CD14-positive monocyte (primary cell): ENCODE data around the gene LRRK2. TPM values are rescaled to one million over a fixed set of nuclear protein-coding genes. Genes with fewer than 3 reads are reported as not detected.

ENCODE experiments used
- DNase-seq, 3 donors: peaks; one replicate each; pipeline ENCODE4 v3.0.0-alpha.2; 2011 to 2022
- H2AFZ ChIP-seq: 2 replicates; pipeline ENCODE4 v1.6.0; 2012; ENCODE audit warnings: mild to moderate bottlenecking, low read depth, low read length, inconsistent platforms; ENCODE audit not compliant: insufficient read depth, poor library complexity, severe bottlenecking
- H3K27ac ChIP-seq, 2 donors: 1 replicate in 1 of 2; 2 replicates in 1 of 2; pipeline ENCODE4 v1.5.1; 2012 to 2013; ENCODE audit warnings: low read length in 2 of 2, control low read depth in 1 of 2, inconsistent platforms in 1 of 2, low read depth in 1 of 2, mild to moderate bottlenecking in 1 of 2
- H3K27me3 ChIP-seq, 2 donors: one replicate each; pipeline versions ENCODE4 v1.6.0 to v1.6.1; 2011 to 2013; ENCODE audit warnings: low read length in 2 of 2; ENCODE audit not compliant: control insufficient read depth in 2 of 2, insufficient read depth in 2 of 2
- H3K36me3 ChIP-seq, 2 donors: replicated peaks in 1 of 2; 1 replicate in 1 of 2; 2 replicates in 1 of 2; pipeline versions ENCODE4 v1.5.1 to v1.6.1; 2012 to 2013; ENCODE audit warnings: low read length in 2 of 2, control low read depth in 1 of 2, inconsistent platforms in 1 of 2, mild to moderate bottlenecking in 1 of 2; ENCODE audit not compliant: insufficient read depth in 2 of 2, control insufficient read depth in 1 of 2
- H3K4me1 ChIP-seq, 2 donors: 1 replicate in 1 of 2; 2 replicates in 1 of 2; pipeline versions ENCODE4 v1.5.1 to v1.6.1; 2012 to 2013; ENCODE audit warnings: low read length in 2 of 2, control low read depth in 1 of 2, inconsistent platforms in 1 of 2, mild to moderate bottlenecking in 1 of 2, moderate library complexity in 1 of 2; ENCODE audit not compliant: insufficient read depth in 2 of 2, control insufficient read depth in 1 of 2
- H3K4me2 ChIP-seq: replicated peaks from 2 replicates; pipeline ENCODE3; 2012; ENCODE audit warnings: low read length, moderate library complexity, mild to moderate bottlenecking; ENCODE audit not compliant: poor library complexity, severe bottlenecking; ENCODE audit errors: extremely low read depth
- H3K4me3 ChIP-seq, 3 experiments: fragments of 200-600 bp in 1 of 3; sonication (generic) in 1 of 3; replicated peaks in 1 of 3; 1 replicate in 2 of 3; 2 replicates in 1 of 3; pipeline ENCODE4 v1.5.1; 2011 to 2013; ENCODE audit warnings: low read length in 3 of 3, mild to moderate bottlenecking in 3 of 3, control low read depth in 2 of 3, low read depth in 2 of 3, inconsistent platforms in 1 of 3, moderate library complexity in 1 of 3
- H3K79me2 ChIP-seq: 2 replicates; pipeline ENCODE4 v1.6.0; 2012; ENCODE audit warnings: mild to moderate bottlenecking, control low read depth, inconsistent platforms, low read length, moderate library complexity; ENCODE audit not compliant: insufficient read depth
- H3K9ac ChIP-seq: 2 replicates; pipeline ENCODE4 v1.6.0; 2017; ENCODE audit warnings: low read length, mild to moderate bottlenecking; ENCODE audit not compliant: insufficient read depth, poor library complexity, severe bottlenecking
- H3K9me3 ChIP-seq, 2 donors: replicated peaks in 1 of 2; 1 replicate in 1 of 2; 2 replicates in 1 of 2; pipeline versions ENCODE4 v1.5.1 to v1.6.1; 2012 to 2013; ENCODE audit warnings: low read length in 2 of 2, control low read depth in 1 of 2; ENCODE audit not compliant: control insufficient read depth in 1 of 2, insufficient read depth in 1 of 2
- H4K20me1 ChIP-seq: 2 replicates; pipeline ENCODE4 v1.6.0; 2012; ENCODE audit warnings: mild to moderate bottlenecking, low read length, control low read depth, moderate library complexity; ENCODE audit not compliant: insufficient read depth
- H3K27ac Mint-ChIP-seq, 7 donors: one replicate each; pipeline ENCODE4 v1.8.0; 2020; ENCODE audit warnings: mild to moderate bottlenecking in 7 of 7, mixed read lengths in 7 of 7, moderate library complexity in 6 of 7, inconsistent platforms in 2 of 7
- H3K27me3 Mint-ChIP-seq, 3 donors: one replicate each; pipeline ENCODE4 v1.8.0; 2021 to 2022; ENCODE audit warnings: low read depth in 3 of 3, mild to moderate bottlenecking in 3 of 3, mixed read lengths in 3 of 3, moderate library complexity in 3 of 3, inconsistent platforms in 1 of 3
- H3K36me3 Mint-ChIP-seq, 2 donors: one replicate each; pipeline ENCODE4 v1.8.0; 2020; ENCODE audit warnings: mixed read lengths in 2 of 2, inconsistent platforms in 1 of 2, mild to moderate bottlenecking in 1 of 2
- H3K4me1 Mint-ChIP-seq: one replicate; pipeline ENCODE4 v1.8.0; 2020; ENCODE audit warnings: mild to moderate bottlenecking, mixed read lengths
- H3K4me3 Mint-ChIP-seq, 2 donors: one replicate each; pipeline ENCODE4 v1.8.0; 2020; ENCODE audit warnings: mild to moderate bottlenecking in 2 of 2, mixed read lengths in 2 of 2, moderate library complexity in 1 of 2
- H3K9me3 Mint-ChIP-seq, 7 donors: one replicate each; pipeline ENCODE4 v1.8.0; 2020 to 2022; ENCODE audit warnings: mixed read lengths in 7 of 7, mild to moderate bottlenecking in 6 of 7, moderate library complexity in 6 of 7, inconsistent platforms in 2 of 7
- WGBS: methylation state at CpG from one replicate; pipeline ENCODE4 v1.1.5; 2013; ENCODE audit warnings: missing lambda C conversion rate; ENCODE audit not compliant: insufficient coverage; 5-methylcytosine and 5-hydroxymethylcytosine counted together
- intact Hi-C, 2 donors: fragments of 100-400 bp; cut with micrococcal nuclease; formaldehyde crosslinking; loops; one replicate each; pipeline versions ENCODE4 v1.15.0 to v1.15.1; 2023
- polyA plus RNA-seq, 3 donors: library from polyadenylated mRNA; depleted of rRNA in 1 of 3; unstranded in 2 of 3; stranded (reverse) in 1 of 3; fragments of 300-500 nt in 2 of 3; fragments of >200 nt in 1 of 3; fragmentation: Illumina TruSeq in 2 of 3; gene quantifications; 1 replicate in 2 of 3; 2 replicates in 1 of 3; pipeline ENCODE4 v1.2.3, GENCODE V29; 2012 to 2021
- TF ChIP-seq, protein P1 (sequence below): fragments of 200-600 bp; IDR thresholded peaks from one replicate; pipeline ENCODE4 v1.8.0; 2022; ENCODE audit warnings: antibody characterized with exemption, mild to moderate bottlenecking

Gene LRRK2
- polyA plus RNA-seq, 3 donors = 47.7 to 67.2 (median 47.9) TPM

GRCh38 chr12:40181490-40181889 is 43.3 kb upstream of the LRRK2 start:
- no peaks in the 10 kb centered on the region for H3K27me3 ChIP-seq
- H3K4me3 ChIP-seq = no peak overlapping the region
- no peak overlapping the region for H3K4me3 Mint-ChIP-seq
- H4K20me1 ChIP-seq = no peaks in the 10 kb centered on the region
- H3K27me3 Mint-ChIP-seq = peaks cover 0 to 3% (median 1%) of the 10 kb centered on the region in 3 donors
- no peak for DNase-seq
- peak overlapping the region in 3 of 7 donors; percentile 21 to 43 (median 30) for H3K27ac Mint-ChIP-seq
- H3K36me3 ChIP-seq = no peaks in the 10 kb centered on the region
- no peak overlapping the region for H3K4me2 ChIP-seq
- H3K27ac ChIP-seq = no peak overlapping the region
- peaks cover 5 to 10% (median 8%) of the 10 kb centered on the region in 7 donors for H3K9me3 Mint-ChIP-seq
- no peaks in the 10 kb centered on the region for H3K36me3 Mint-ChIP-seq
- H3K4me1 ChIP-seq = peaks cover 7 to 9% of the 10 kb centered on the region in 2 donors
- no peaks in the 10 kb centered on the region for H3K79me2 ChIP-seq
- H3K9me3 ChIP-seq = peaks cover 6 to 8% of the 10 kb centered on the region in 2 donors
- no CpG with 5 or more reads among the region's 1 CpG for WGBS
- intact Hi-C loops = no loop called here
- H3K4me1 Mint-ChIP-seq = peaks cover 10% of the 10 kb centered on the region
- H2AFZ ChIP-seq = no peak overlapping the region
- H3K9ac ChIP-seq = no peak overlapping the region
- TF ChIP-seq, protein P1, sequence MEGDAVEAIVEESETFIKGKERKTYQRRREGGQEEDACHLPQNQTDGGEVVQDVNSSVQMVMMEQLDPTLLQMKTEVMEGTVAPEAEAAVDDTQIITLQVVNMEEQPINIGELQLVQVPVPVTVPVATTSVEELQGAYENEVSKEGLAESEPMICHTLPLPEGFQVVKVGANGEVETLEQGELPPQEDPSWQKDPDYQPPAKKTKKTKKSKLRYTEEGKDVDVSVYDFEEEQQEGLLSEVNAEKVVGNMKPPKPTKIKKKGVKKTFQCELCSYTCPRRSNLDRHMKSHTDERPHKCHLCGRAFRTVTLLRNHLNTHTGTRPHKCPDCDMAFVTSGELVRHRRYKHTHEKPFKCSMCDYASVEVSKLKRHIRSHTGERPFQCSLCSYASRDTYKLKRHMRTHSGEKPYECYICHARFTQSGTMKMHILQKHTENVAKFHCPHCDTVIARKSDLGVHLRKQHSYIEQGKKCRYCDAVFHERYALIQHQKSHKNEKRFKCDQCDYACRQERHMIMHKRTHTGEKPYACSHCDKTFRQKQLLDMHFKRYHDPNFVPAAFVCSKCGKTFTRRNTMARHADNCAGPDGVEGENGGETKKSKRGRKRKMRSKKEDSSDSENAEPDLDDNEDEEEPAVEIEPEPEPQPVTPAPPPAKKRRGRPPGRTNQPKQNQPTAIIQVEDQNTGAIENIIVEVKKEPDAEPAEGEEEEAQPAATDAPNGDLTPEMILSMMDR = no peak

DNA sequence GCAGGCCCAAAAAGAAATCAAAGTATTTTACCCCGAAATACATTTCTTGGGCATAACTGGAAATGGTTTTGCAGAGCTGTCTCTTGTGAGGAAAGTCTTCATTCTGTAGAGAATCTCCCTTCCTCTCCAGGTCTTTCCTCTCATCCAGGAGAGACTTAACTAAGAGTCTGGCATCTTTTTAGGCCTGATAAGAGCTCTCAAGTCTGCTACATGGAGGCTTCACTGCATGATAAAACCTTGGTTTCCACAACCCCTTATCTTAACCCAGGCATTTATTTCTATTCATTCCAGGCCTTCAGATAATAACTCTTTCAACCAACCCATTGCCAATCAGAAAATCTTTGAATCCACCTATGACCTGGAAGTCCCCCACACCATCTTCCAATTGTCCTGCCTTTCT is 41.1 kb upstream of the LRRK2 start:
- Histone ChIP-seq H3K27ac (no peak overlapping the region), H2AFZ (no peak overlapping the region), H3K4me3 (no peak overlapping the region), H3K79me2 (no peaks in the 10 kb centered on the region), H3K4me1 (peaks cover 7 to 9% of the 10 kb centered on the region in 2 donors), H3K4me2 (no peak overlapping the region), H4K20me1 (no peaks in the 10 kb centered on the region), H3K9me3 (peaks cover 11 to 12% of the 10 kb centered on the region in 2 donors), H3K36me3 (no peaks in the 10 kb centered on the region), H3K27me3 (no peaks in the 10 kb centered on the region), H3K9ac (no peak overlapping the region)
- TF ChIP-seq, protein P1 = no peak
- Mint-ChIP-seq H3K36me3 (peaks cover 0 to 4% of the 10 kb centered on the region in 2 donors), H3K4me3 (no peak overlapping the region), H3K4me1 (peaks cover 10% of the 10 kb centered on the region), H3K27ac (no peak overlapping the region), H3K27me3 (peaks cover 0 to 1% (median 0%) of the 10 kb centered on the region in 3 donors), H3K9me3 (peaks cover 7 to 12% (median 9%) of the 10 kb centered on the region in 7 donors)
- WGBS = no CpG with 5 or more reads among the region's 1 CpG
- intact Hi-C loops = no loop called here
- DNase-seq = no peak
